Sigmoid colon (tissue), 3 donors: ENCODE data around the gene GOPC.

Experiments used
- POLR2A ChIP-seq, 2 donors: fragments of 450-650 bp; IDR thresholded peaks; one replicate each; pipeline ENCODE4 v1.6.1; 2016; ENCODE audit warnings: antibody characterized with exemption in 2 of 2, mild to moderate bottlenecking in 2 of 2, moderate library complexity in 2 of 2
- TF ChIP-seq, protein P1 (sequence below), 4 experiments: fragments of 450-650 bp in 3 of 4; fragments of 200-600 bp in 1 of 4; IDR thresholded peaks; one replicate each; pipeline ENCODE4 v1.5.1; 2016 to 2019; ENCODE audit warnings: antibody characterized with exemption in 4 of 4, mild to moderate bottlenecking in 3 of 4, moderate library complexity in 2 of 4

DNA sequence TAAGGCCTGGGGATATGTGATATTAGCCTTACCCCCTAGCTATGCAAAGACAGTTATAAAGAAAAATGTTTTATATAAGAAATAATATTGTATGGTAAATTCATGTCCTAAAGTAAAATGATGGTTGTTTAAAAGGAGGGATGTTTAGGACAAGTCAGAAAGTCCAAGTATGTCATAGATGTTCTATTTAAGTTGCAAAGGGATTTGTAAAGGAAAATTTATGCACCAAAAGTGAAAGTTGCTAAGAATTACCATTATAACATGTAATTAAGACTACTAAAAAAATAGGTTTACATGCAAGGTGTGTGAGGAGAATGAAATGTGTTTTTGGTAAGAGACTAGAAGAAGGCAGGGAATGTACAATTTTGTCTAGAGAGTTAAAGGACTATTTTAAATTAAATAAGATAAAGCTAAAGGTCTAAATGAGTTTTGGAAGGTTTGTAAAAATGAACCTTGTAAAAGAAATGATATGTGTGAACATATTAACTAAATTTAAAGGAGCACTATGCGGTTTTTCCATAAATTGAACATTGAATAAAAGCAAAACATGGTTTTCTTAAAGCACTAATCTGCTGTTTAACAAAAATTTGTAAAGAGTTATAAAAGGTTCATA is 22.7 kb upstream of the GOPC start:
- TF ChIP-seq POLR2A (IDR thresholded peaks at IDR 0.05) = no peak
- TF ChIP-seq, protein P1, sequence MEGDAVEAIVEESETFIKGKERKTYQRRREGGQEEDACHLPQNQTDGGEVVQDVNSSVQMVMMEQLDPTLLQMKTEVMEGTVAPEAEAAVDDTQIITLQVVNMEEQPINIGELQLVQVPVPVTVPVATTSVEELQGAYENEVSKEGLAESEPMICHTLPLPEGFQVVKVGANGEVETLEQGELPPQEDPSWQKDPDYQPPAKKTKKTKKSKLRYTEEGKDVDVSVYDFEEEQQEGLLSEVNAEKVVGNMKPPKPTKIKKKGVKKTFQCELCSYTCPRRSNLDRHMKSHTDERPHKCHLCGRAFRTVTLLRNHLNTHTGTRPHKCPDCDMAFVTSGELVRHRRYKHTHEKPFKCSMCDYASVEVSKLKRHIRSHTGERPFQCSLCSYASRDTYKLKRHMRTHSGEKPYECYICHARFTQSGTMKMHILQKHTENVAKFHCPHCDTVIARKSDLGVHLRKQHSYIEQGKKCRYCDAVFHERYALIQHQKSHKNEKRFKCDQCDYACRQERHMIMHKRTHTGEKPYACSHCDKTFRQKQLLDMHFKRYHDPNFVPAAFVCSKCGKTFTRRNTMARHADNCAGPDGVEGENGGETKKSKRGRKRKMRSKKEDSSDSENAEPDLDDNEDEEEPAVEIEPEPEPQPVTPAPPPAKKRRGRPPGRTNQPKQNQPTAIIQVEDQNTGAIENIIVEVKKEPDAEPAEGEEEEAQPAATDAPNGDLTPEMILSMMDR (IDR thresholded peaks at IDR 0.05) = no peak
